ENCODE results near the gene MTTP. TPM values are rescaled to one million over a fixed set of nuclear protein-coding genes. Genes with fewer than 3 reads are reported as not detected.

MTTP gene
- total RNA-seq, 5 donors from 2014 or later (not counting 1 experiment from before 2014, with no cell fraction given) = 0.19 to 0.75 (median 0.37) TPM; not detected in 1

GRCh38 chr4:99617374-99617773 is 42.8 kb downstream of the MTTP start:
- peaks cover 2 to 4% of the 10 kb centered on the region in 2 experiments for H3K27me3 ChIP-seq (replicated peaks in 1 of 2; ENCODE audit: control insufficient read depth in 2 of 2, extremely low read depth in 1 of 2, insufficient read depth in 2 of 2, low read length in 1 of 2)
- no peak overlapping the region for H3K4me3 Mint-ChIP-seq
- H3K36me3 ChIP-seq (ENCODE audit: control insufficient read depth in 2 of 2, extremely low read depth in 1 of 2, insufficient read depth in 1 of 2, low read length in 1 of 2) = no peaks in the 10 kb centered on the region
- H3K27me3 Mint-ChIP-seq = peaks cover 3 to 19% of the 10 kb centered on the region in 2 donors
- CTCF ChIA-PET = no interaction called here
- ATAC-seq (replicated peaks in 1 of 4) = no peak
- no peaks in the 10 kb centered on the region for H3K9me3 ChIP-seq
- POLR2A ChIA-PET = interaction anchor here in 1 of 2 donors (0.6 kb wide), 1 partner anchor 20 kb away, joined by 3 read pairs; no protein-coding TSS in a partner anchor
- H3K36me3 Mint-ChIP-seq = no peaks in the 10 kb centered on the region
- no peaks in the 10 kb centered on the region for H3K4me1 ChIP-seq (ENCODE audit: control insufficient read depth in 1 of 2, extremely low read depth in 1 of 2, insufficient read depth in 2 of 2, low read length in 2 of 2)
- no peaks in the 10 kb centered on the region for H3K4me1 Mint-ChIP-seq
- no peaks in the 10 kb centered on the region for H3K9me3 Mint-ChIP-seq
- H3K4me3 ChIP-seq (ENCODE audit: control insufficient read depth in 1 of 2, extremely low read depth in 1 of 2, low read length in 1 of 2) = no peak overlapping the region
- DNase-seq = no peak
- H3K27ac ChIP-seq (ENCODE audit: low read length) = no peak overlapping the region
- no peak overlapping the region for H3K27ac Mint-ChIP-seq
- WGBS (ENCODE audit: insufficient coverage) = no CpG with 5 or more reads among the region's 1 CpG

- DNase-seq = no peak
- H3K27ac Mint-ChIP-seq = no peak overlapping the region
- no peaks in the 10 kb centered on the region for H3K4me1 ChIP-seq (ENCODE audit: control insufficient read depth in 1 of 2, extremely low read depth in 1 of 2, insufficient read depth in 2 of 2, low read length in 2 of 2)
- H3K36me3 ChIP-seq (ENCODE audit: control insufficient read depth in 2 of 2, extremely low read depth in 1 of 2, insufficient read depth in 1 of 2, low read length in 1 of 2) = no peaks in the 10 kb centered on the region
- H3K36me3 Mint-ChIP-seq = no peaks in the 10 kb centered on the region
- ATAC-seq (replicated peaks in 1 of 4) = no peak
- H3K4me1 Mint-ChIP-seq = no peaks in the 10 kb centered on the region
- POLR2A ChIA-PET = no interaction called here
- CTCF ChIA-PET = no interaction called here
- H3K27ac ChIP-seq (ENCODE audit: low read length) = no peak overlapping the region
- H3K27me3 Mint-ChIP-seq = peaks cover 4 to 22% of the 10 kb centered on the region in 2 donors
- H3K4me3 ChIP-seq (ENCODE audit: control insufficient read depth in 1 of 2, extremely low read depth in 1 of 2, low read length in 1 of 2) = no peak overlapping the region
- 85% methylated on average over 1 of the region's 1 CpG for WGBS (ENCODE audit: insufficient coverage)
- no peak overlapping the region for H3K4me3 Mint-ChIP-seq
- H3K27me3 ChIP-seq (replicated peaks in 1 of 2; ENCODE audit: control insufficient read depth in 2 of 2, extremely low read depth in 1 of 2, insufficient read depth in 2 of 2, low read length in 1 of 2) = peaks cover 0 to 2% of the 10 kb centered on the region in 2 experiments
- H3K9me3 ChIP-seq = no peaks in the 10 kb centered on the region
- no peaks in the 10 kb centered on the region for H3K9me3 Mint-ChIP-seq
These were observed 47.7 kb downstream of the MTTP start for GRCh38 chr4:99622341-99622740.

- WGBS (ENCODE audit: insufficient coverage) = no CpG with 5 or more reads among the region's 4 CpGs
- ChIA-PET CTCF (no interaction called here), POLR2A (no interaction called here)
- no peak overlapping the region for H3K4me3 Mint-ChIP-seq
- ATAC-seq (replicated peaks in 1 of 4) (no peak), DNase-seq (no peak)
- H3K27ac Mint-ChIP-seq = no peak overlapping the region
- Histone ChIP-seq H3K4me3 (ENCODE audit: control insufficient read depth in 1 of 2, extremely low read depth in 1 of 2, low read length in 1 of 2) (no peak overlapping the region), H3K27me3 (replicated peaks in 1 of 2; ENCODE audit: control insufficient read depth in 2 of 2, extremely low read depth in 1 of 2, insufficient read depth in 2 of 2, low read length in 1 of 2) (peaks cover 2% of the 10 kb centered on the region in 2 experiments), H3K9me3 (no peaks in the 10 kb centered on the region), H3K36me3 (ENCODE audit: control insufficient read depth in 2 of 2, extremely low read depth in 1 of 2, insufficient read depth in 1 of 2, low read length in 1 of 2) (no peaks in the 10 kb centered on the region), H3K27ac (ENCODE audit: low read length) (no peak overlapping the region), H3K4me1 (ENCODE audit: control insufficient read depth in 1 of 2, extremely low read depth in 1 of 2, insufficient read depth in 2 of 2, low read length in 2 of 2) (no peaks in the 10 kb centered on the region)
- no peaks in the 10 kb centered on the region for H3K36me3 Mint-ChIP-seq
- H3K9me3 Mint-ChIP-seq = no peaks in the 10 kb centered on the region
- H3K27me3 Mint-ChIP-seq = peaks cover 4 to 16% of the 10 kb centered on the region in 2 donors
- H3K4me1 Mint-ChIP-seq = no peaks in the 10 kb centered on the region
These were observed 49.6 kb downstream of the MTTP start for GRCh38 chr4:99624141-99624719.

- Mint-ChIP-seq H3K4me1 (peaks cover 0 to 5% (median 3%) of the 10 kb centered on the region in 3 donors), H3K36me3 (no peaks in the 10 kb centered on the region), H3K27ac (no peak overlapping the region), H3K9me3 (no peaks in the 10 kb centered on the region), H3K27me3 (peaks cover 4 to 12% of the 10 kb centered on the region in 2 donors), H3K4me3 (no peak overlapping the region)
- Histone ChIP-seq H3K4me1 (ENCODE audit: control insufficient read depth in 1 of 2, extremely low read depth in 1 of 2, insufficient read depth in 2 of 2, low read length in 2 of 2) (no peaks in the 10 kb centered on the region), H3K4me3 (ENCODE audit: control insufficient read depth in 1 of 2, extremely low read depth in 1 of 2, low read length in 1 of 2) (no peak overlapping the region), H3K27me3 (replicated peaks in 1 of 2; ENCODE audit: control insufficient read depth in 2 of 2, extremely low read depth in 1 of 2, insufficient read depth in 2 of 2, low read length in 1 of 2) (peaks cover 2% of the 10 kb centered on the region in 2 experiments), H3K27ac (ENCODE audit: low read length) (no peak overlapping the region), H3K36me3 (ENCODE audit: control insufficient read depth in 2 of 2, extremely low read depth in 1 of 2, insufficient read depth in 1 of 2, low read length in 1 of 2) (no peaks in the 10 kb centered on the region), H3K9me3 (no peaks in the 10 kb centered on the region)
- ChIA-PET CTCF (no interaction called here), POLR2A (no interaction called here)
- DNase-seq = no peak
- no peak for ATAC-seq (replicated peaks in 1 of 4)
- WGBS (ENCODE audit: insufficient coverage) = no CpG with 5 or more reads among the region's 5 CpGs
These were observed 50.7 kb downstream of the MTTP start for GRCh38 chr4:99625369-99625768.

GRCh38 chr4:99628040-99628439 is 53.4 kb downstream of the MTTP start:
- ChIA-PET POLR2A (no interaction called here), CTCF (no interaction called here)
- DNase-seq (no peak), ATAC-seq (replicated peaks in 1 of 4) (no peak)
- Mint-ChIP-seq H3K9me3 (no peaks in the 10 kb centered on the region), H3K36me3 (no peaks in the 10 kb centered on the region), H3K27ac (no peak overlapping the region), H3K4me1 (peaks cover 0 to 5% (median 3%) of the 10 kb centered on the region in 3 donors), H3K4me3 (no peak overlapping the region), H3K27me3 (peaks cover 0 to 7% of the 10 kb centered on the region in 2 donors)
- Histone ChIP-seq H3K4me3 (ENCODE audit: control insufficient read depth in 1 of 2, extremely low read depth in 1 of 2, low read length in 1 of 2) (no peak overlapping the region), H3K4me1 (ENCODE audit: control insufficient read depth in 1 of 2, extremely low read depth in 1 of 2, insufficient read depth in 2 of 2, low read length in 2 of 2) (no peaks in the 10 kb centered on the region), H3K27me3 (replicated peaks in 1 of 2; ENCODE audit: control insufficient read depth in 2 of 2, extremely low read depth in 1 of 2, insufficient read depth in 2 of 2, low read length in 1 of 2) (peaks cover 2% of the 10 kb centered on the region in 2 experiments), H3K27ac (ENCODE audit: low read length) (no peak overlapping the region), H3K9me3 (no peaks in the 10 kb centered on the region), H3K36me3 (ENCODE audit: control insufficient read depth in 2 of 2, extremely low read depth in 1 of 2, insufficient read depth in 1 of 2, low read length in 1 of 2) (no peaks in the 10 kb centered on the region)
- no CpG with 5 or more reads among the region's 1 CpG for WGBS (ENCODE audit: insufficient coverage)

- H3K4me3 ChIP-seq (ENCODE audit: control insufficient read depth in 1 of 2, extremely low read depth in 1 of 2, low read length in 1 of 2) = no peak overlapping the region
- H3K9me3 Mint-ChIP-seq = peaks cover 0 to under 1% (median 0%) of the 10 kb centered on the region in 3 donors
- no peak overlapping the region for H3K27ac ChIP-seq (ENCODE audit: low read length)
- H3K36me3 ChIP-seq (ENCODE audit: control insufficient read depth in 2 of 2, extremely low read depth in 1 of 2, insufficient read depth in 1 of 2, low read length in 1 of 2) = no peaks in the 10 kb centered on the region
- peaks cover 0 to 12% of the 10 kb centered on the region in 2 donors for H3K27me3 Mint-ChIP-seq
- DNase-seq = no peak
- H3K27ac Mint-ChIP-seq = no peak overlapping the region
- no peak for ATAC-seq (replicated peaks in 1 of 4)
- CTCF ChIA-PET = no interaction called here
- no peaks in the 10 kb centered on the region for H3K36me3 Mint-ChIP-seq
- H3K4me1 ChIP-seq (ENCODE audit: control insufficient read depth in 1 of 2, extremely low read depth in 1 of 2, insufficient read depth in 2 of 2, low read length in 2 of 2) = no peaks in the 10 kb centered on the region
- H3K27me3 ChIP-seq (replicated peaks in 1 of 2; ENCODE audit: control insufficient read depth in 2 of 2, extremely low read depth in 1 of 2, insufficient read depth in 2 of 2, low read length in 1 of 2) = peaks cover 2 to 6% of the 10 kb centered on the region in 2 experiments
- no peaks in the 10 kb centered on the region for H3K9me3 ChIP-seq
- no peak overlapping the region for H3K4me3 Mint-ChIP-seq
- peaks cover 0 to 5% (median 3%) of the 10 kb centered on the region in 3 donors for H3K4me1 Mint-ChIP-seq
- POLR2A ChIA-PET = interaction anchor here in 1 of 2 donors (0.6 kb wide), 1 partner anchor 10 kb away, joined by 3 read pairs; no protein-coding TSS in a partner anchor
These were observed 55.4 kb downstream of the MTTP start for GRCh38 chr4:99629962-99630554.

All from T-cell (primary cell).